Cardiac muscle cell (in vitro differentiated cells and primary cell): ENCODE measurements around the gene MZF1. TPM values are rescaled to one million over a fixed set of nuclear protein-coding genes. Genes with fewer than 3 reads are reported as not detected.
A peak's percentile ranks its signal among the peaks of the same experiment; 100 is the strongest.

Experiments
- DNase-seq, 2 donors: peaks; one replicate each; pipeline versions ENCODE4 v3.0.0 to v3.0.0-alpha.2; 2010 to 2017; ENCODE audit warnings: low read depth in 1 of 2, low spot score in 1 of 2
- H3K27ac ChIP-seq: fragments of 200-600 bp; sonication (generic); 2 replicates; pipeline ENCODE4 v1.5.1; 2016
- H3K27me3 ChIP-seq: fragments of 200-600 bp; sonication (generic); 2 replicates; pipeline ENCODE4 v1.6.0; 2016; ENCODE audit warnings: control low read depth
- H3K36me3 ChIP-seq: fragments of 200-600 bp; sonication (generic); 2 replicates; pipeline ENCODE4 v1.5.1; 2016; ENCODE audit warnings: control low read depth
- H3K4me1 ChIP-seq: fragments of 200-600 bp; sonication (generic); 2 replicates; pipeline ENCODE4 v1.8.1; 2017; ENCODE audit warnings: low read depth, mild to moderate bottlenecking, mixed run types
- H3K4me3 ChIP-seq: fragments of 200-600 bp; sonication (generic); 2 replicates; pipeline ENCODE4 v1.5.1; 2016; ENCODE audit warnings: mild to moderate bottlenecking
- H3K9me3 ChIP-seq: fragments of 200-600 bp; sonication (generic); 2 replicates; pipeline ENCODE4 v1.5.1; 2017; ENCODE audit warnings: low read depth, mild to moderate bottlenecking, control low read depth
- CTCF ChIP-seq: IDR thresholded peaks from 2 replicates; pipeline ENCODE4 v1.5.1; 2012; ENCODE audit warnings: low read depth, mild to moderate bottlenecking, low read length
- polyA plus RNA-seq: library from polyadenylated mRNA; unstranded; fragments of >200 nt; fragmentation: Nextera tagmentation; extraction: Ambion mirVana; gene quantifications from 2 replicates; pipeline ENCODE4 v1.2.1, GENCODE V29; 2016
- total RNA-seq: library from RNA; depleted of rRNA; stranded (reverse); fragments of >200 nt; gene quantifications from 2 replicates; pipeline ENCODE4 v1.2.3, GENCODE V29; 2016

MZF1 gene
- total and polyA plus RNA-seq, 2 experiments from 2014 or later, result 34.7 to 51.1 TPM

- Histone ChIP-seq H3K36me3 (no peaks in the 10 kb centered on the region), H3K27me3 (no peaks in the 10 kb centered on the region), H3K4me3 (no peak overlapping the region), H3K4me1 (peaks cover 15% of the 10 kb centered on the region), H3K27ac (no peak overlapping the region), H3K9me3 (no peaks in the 10 kb centered on the region)
- TF ChIP-seq CTCF, result no peak
- no peak for DNase-seq
These were observed 50.4 kb downstream of the MZF1 start for GRCh38 chr19:58522709-58523108.

- DNase-seq, result no peak
These were observed 51.5 kb downstream of the MZF1 start for GRCh38 chr19:58521651-58522050.

GRCh38 chr19:58520257-58520599 lies 52.9 kb downstream of the MZF1 start:
- TF ChIP-seq CTCF, result no peak
- Histone ChIP-seq H3K27ac (peak overlapping the region; percentile 92), H3K9me3 (no peaks in the 10 kb centered on the region), H3K36me3 (peaks cover 13% of the 10 kb centered on the region), H3K4me1 (peaks cover 15% of the 10 kb centered on the region), H3K27me3 (no peaks in the 10 kb centered on the region), H3K4me3 (peak overlapping the region; percentile 76)
- DNase-seq, result no peak

More at GRCh38 chr19:58521651-58522050, 51.5 kb downstream of the MZF1 start:
- H3K4me1 ChIP-seq, result peaks cover 15% of the 10 kb centered on the region
- no peaks in the 10 kb centered on the region for H3K9me3 ChIP-seq
- H3K4me3 ChIP-seq, result no peak overlapping the region
- H3K36me3 ChIP-seq, result peaks cover 7% of the 10 kb centered on the region
- no peaks in the 10 kb centered on the region for H3K27me3 ChIP-seq
- H3K27ac ChIP-seq, result no peak overlapping the region
- TF ChIP-seq CTCF, result no peak

GRCh38 chr19:58519355-58520256 lies 53.5 kb downstream of the MZF1 start, which contains the start of gene ZBTB45:
TSS of gene ZBTB45 (minus strand) at chr19:58519810. CDS start at chr19:58517673, 2,137 bp downstream.
- peak; percentile 96 to 98 for DNase-seq
- H3K27me3 ChIP-seq, result no peaks in the 10 kb centered on the region
- H3K27ac ChIP-seq, result peak within 1 kb of the TSS; percentile 92
- no peaks in the 10 kb centered on the region for H3K9me3 ChIP-seq
- peaks cover 13% of the 10 kb centered on the region for H3K36me3 ChIP-seq
- TF ChIP-seq CTCF, result peak; percentile 66
- H3K4me3 ChIP-seq, result peak within 1 kb of the TSS; percentile 76
- H3K4me1 ChIP-seq, result peaks cover 15% of the 10 kb centered on the region

GRCh38 chr19:58519087-58519354 lies 54.1 kb downstream of the MZF1 start:
- Histone ChIP-seq H3K27ac (peak overlapping the region; percentile 92), H3K4me1 (peaks cover 15% of the 10 kb centered on the region), H3K9me3 (no peaks in the 10 kb centered on the region), H3K36me3 (peaks cover 13% of the 10 kb centered on the region), H3K27me3 (no peaks in the 10 kb centered on the region), H3K4me3 (peak overlapping the region; percentile 76)
- peak; percentile 78 for TF ChIP-seq CTCF
- peak; percentile 82 to 87 for DNase-seq
